SH-SY5Y (cell line): ENCODE results near the gene TNS1.

ENCODE experiments used
- GATA2 ChIP-seq: IDR thresholded peaks from 2 replicates; pipeline ENCODE4 v1.6.1; 2011; ENCODE audit warnings: mild to moderate bottlenecking, low read depth, low read length
- GATA3 ChIP-seq: IDR thresholded peaks from 2 replicates; pipeline ENCODE4 v1.6.1; 2011; ENCODE audit warnings: low read depth, mild to moderate bottlenecking, low read length, moderate library complexity

DNA sequence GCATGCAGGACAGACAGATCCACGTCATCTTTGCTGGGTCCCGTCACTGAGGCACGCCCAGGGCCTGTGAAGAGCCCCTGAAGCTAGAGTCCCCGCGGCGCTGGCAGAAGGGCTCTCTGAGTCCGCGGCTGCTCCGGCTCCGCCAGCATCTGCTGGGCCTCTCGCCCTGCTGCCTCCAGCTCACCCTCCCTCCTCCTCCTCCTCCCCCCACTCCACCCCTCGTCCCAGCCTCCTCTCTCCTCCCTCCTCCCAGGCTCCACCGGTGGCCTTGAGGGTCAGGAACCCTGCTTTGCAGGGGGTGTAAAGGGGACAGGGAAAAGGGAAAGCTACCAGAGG lies at the start of gene TNS1:
- TF ChIP-seq GATA3 (no peak), GATA2 (no peak)
